NCI-H526 treated with DMSO at 0.1 percent for 48 hours (cell line): ENCODE results near the gene OR13C8.

Experiments
- DNase-seq: peaks from one replicate; lab custom pipeline; 2025; lab: John Stamatoyannopoulos, UW

The OR13C8 gene

GRCh38 chr9:104611213-104611612 lies 42.2 kb downstream of the OR13C8 start:
- no peak for DNase-seq

GRCh38 chr9:104617418-104617817 lies 48.5 kb downstream of the OR13C8 start:
- no peak for DNase-seq

- DNase-seq: no peak
Measured at GRCh38 chr9:104618104-104618503, 49.1 kb downstream of the OR13C8 start, which contains the start of gene OR13C9. Gene OR13C9, minus strand, starts transcription at chr9:104618204. Its CDS starts 0 bp downstream, at chr9:104618204.
